HUES48 (cell line): ENCODE data around the gene CPNE4.

Experiments used
- H3K27ac ChIP-seq: one replicate; pipeline ENCODE4 v1.7.0; 2013; ENCODE audit warnings: low read depth, low read length, inconsistent platforms
- H3K27me3 ChIP-seq: 2 replicates; pipeline ENCODE4 v1.6.1; 2013; ENCODE audit warnings: mild to moderate bottlenecking, low read length; ENCODE audit not compliant: control insufficient read depth, insufficient read depth
- H3K36me3 ChIP-seq: 2 replicates; pipeline ENCODE4 v1.6.1; 2013; ENCODE audit warnings: low read length; ENCODE audit not compliant: control insufficient read depth, insufficient read depth
- H3K4me1 ChIP-seq: 2 replicates; pipeline ENCODE4 v1.6.1; 2013; ENCODE audit warnings: mild to moderate bottlenecking, low read length; ENCODE audit not compliant: control insufficient read depth, insufficient read depth
- H3K4me3 ChIP-seq: 2 replicates; pipeline ENCODE4 v1.5.1; 2013; ENCODE audit warnings: mild to moderate bottlenecking, low read depth, low read length
- H3K9ac ChIP-seq: 2 replicates; pipeline ENCODE4 v1.6.1; 2013; ENCODE audit warnings: mild to moderate bottlenecking, low read depth, low read length, moderate library complexity
- H3K9me3 ChIP-seq: 2 replicates; pipeline ENCODE4 v1.6.1; 2013; ENCODE audit warnings: low read length; ENCODE audit not compliant: control insufficient read depth, insufficient read depth

The CPNE4 gene

DNA sequence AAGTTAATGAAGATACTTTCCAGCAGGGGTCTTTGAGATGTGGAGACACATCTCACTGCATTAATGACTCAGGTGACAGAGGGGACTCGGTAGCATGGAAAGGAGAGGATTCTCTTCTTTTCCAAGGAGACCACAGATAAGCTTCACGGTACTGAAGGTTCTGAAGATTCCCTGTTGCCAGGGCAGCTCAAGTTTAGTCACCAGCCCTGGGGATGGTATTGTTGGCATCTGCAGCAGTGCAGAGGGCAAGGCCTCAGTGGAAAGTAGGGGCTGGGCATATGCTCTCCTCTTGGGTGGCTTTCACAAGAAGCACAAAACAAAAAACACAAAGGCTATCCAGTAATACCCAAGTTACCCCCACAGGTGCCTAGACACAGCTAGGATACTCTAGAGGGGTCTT lies 494.0 kb downstream of the CPNE4 start:
- Histone ChIP-seq H3K27me3 (no peaks in the 10 kb centered on the region), H3K4me3 (no peak overlapping the region), H3K9me3 (no peaks in the 10 kb centered on the region), H3K4me1 (peaks cover 4% of the 10 kb centered on the region; the same call in 1 of the 2 replicates), H3K36me3 (no peaks in the 10 kb centered on the region), H3K9ac (no peak overlapping the region), H3K27ac (no peak overlapping the region)

DNA sequence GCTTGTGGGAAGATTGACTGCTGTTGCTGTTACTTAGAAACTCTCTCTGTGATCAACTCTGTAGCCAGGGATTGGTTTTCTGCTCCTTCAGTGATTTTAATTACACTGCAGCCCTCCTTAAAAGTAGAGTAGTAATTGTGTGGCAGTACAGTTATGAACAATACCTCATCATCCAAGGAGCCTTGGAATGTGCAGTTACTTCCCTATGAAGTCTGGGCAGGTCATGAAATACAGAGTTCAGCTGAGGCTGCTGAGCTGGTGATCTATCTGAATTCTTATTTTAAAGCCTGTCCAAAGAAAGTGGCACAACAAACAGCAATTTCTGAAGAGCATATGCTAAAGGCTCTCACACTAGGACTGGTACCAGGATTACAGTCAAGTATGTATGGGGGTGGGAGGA lies 494.7 kb downstream of the CPNE4 start:
- Histone ChIP-seq H3K9ac (no peak overlapping the region), H3K36me3 (no peaks in the 10 kb centered on the region), H3K4me1 (peaks cover 10% of the 10 kb centered on the region), H3K27me3 (no peaks in the 10 kb centered on the region), H3K4me3 (no peak overlapping the region), H3K9me3 (no peaks in the 10 kb centered on the region), H3K27ac (no peak overlapping the region)

DNA sequence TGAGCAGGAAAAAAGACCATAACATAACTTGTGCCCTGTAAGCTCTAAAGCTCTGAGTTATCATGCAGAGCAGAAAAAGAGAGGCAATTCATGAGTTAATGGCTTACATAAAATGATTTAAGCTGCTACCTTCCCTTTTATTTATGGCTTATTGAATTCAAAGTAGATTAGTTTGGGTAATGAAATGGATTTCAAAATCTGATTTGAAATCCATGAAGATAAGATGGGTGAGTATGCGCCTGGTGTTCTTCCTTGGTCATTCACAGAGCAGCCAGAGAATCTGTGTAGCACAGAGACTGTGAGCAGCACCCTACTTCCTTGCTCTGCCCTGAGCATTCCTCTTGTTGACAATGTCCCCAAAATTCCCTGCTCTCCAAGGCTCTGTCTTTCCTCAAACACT lies 495.8 kb downstream of the CPNE4 start:
- Histone ChIP-seq H3K36me3 (no peaks in the 10 kb centered on the region), H3K9ac (no peak overlapping the region), H3K4me3 (no peak overlapping the region), H3K4me1 (peaks cover 14% of the 10 kb centered on the region), H3K27ac (no peak overlapping the region), H3K27me3 (no peaks in the 10 kb centered on the region), H3K9me3 (no peaks in the 10 kb centered on the region)

DNA sequence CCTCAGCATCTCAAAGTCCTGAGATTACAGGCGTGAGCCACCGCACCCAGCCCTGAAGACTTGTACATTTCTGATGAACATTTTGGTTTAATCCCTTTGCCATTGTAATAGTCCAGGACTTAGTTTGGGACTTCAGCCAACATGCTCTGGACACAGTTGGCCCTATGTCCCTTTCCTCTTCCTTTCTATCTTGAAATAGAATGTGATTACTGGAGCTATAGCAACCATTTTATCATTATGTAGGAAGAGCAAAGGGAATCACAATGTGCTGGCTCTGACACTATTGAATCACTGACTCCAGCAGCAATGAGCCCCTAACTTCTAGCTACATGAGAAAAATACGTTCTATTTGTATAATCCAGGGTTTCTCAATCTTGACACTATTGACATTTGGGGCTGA lies 497.3 kb downstream of the CPNE4 start:
- Histone ChIP-seq H3K4me1 (peaks cover 14% of the 10 kb centered on the region), H3K27me3 (no peaks in the 10 kb centered on the region), H3K36me3 (no peaks in the 10 kb centered on the region), H3K9ac (no peak overlapping the region), H3K9me3 (no peaks in the 10 kb centered on the region), H3K27ac (no peak overlapping the region), H3K4me3 (no peak overlapping the region)

DNA sequence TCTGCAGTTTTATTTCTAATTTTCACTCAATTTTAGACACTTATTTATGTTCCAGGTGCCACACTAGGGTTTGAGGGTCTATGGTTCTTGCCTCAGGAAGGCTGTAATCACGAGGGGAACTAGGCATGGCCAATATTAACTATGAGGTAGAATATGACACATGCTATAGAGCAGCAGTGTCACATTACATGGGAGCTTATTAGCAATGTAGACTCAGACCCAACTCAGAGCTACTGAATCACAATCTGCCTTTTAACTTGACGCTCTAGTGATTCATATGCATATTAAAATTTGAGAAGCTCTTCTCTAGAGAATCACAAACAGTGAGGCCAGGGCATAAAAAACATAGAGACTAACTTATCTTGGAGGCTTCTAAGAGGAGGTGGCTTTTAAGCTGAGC lies 499.2 kb downstream of the CPNE4 start:
- no peak overlapping the region for H3K4me3 ChIP-seq
- no peak overlapping the region for H3K9ac ChIP-seq
- H3K4me1 ChIP-seq: peaks cover 14% of the 10 kb centered on the region
- no peaks in the 10 kb centered on the region for H3K27me3 ChIP-seq
- no peaks in the 10 kb centered on the region for H3K36me3 ChIP-seq
- H3K9me3 ChIP-seq: no peaks in the 10 kb centered on the region
- no peak overlapping the region for H3K27ac ChIP-seq

DNA sequence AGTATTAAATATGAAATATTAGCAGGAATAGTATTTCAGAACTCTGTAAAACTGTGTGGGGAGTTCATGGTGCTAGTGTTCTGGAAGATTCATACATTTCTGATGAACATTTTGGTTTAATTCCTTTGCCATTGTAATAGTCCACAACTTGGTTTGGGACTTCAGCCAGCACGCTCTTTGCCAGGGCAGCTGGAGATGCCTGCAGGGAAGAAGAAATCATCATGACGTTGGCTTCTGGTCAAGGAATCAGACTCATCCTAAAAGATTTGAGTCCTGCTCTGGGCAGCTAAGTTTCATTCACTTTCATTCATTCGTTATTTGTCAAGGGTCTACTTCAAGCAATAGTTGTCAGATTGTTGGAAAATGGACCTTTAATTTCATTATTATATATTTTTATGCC lies 499.7 kb downstream of the CPNE4 start:
- no peak overlapping the region for H3K4me3 ChIP-seq
- H3K27ac ChIP-seq: no peak overlapping the region
- no peak overlapping the region for H3K9ac ChIP-seq
- H3K9me3 ChIP-seq: no peaks in the 10 kb centered on the region
- H3K27me3 ChIP-seq: no peaks in the 10 kb centered on the region
- H3K4me1 ChIP-seq: peaks cover 14% of the 10 kb centered on the region
- no peaks in the 10 kb centered on the region for H3K36me3 ChIP-seq

DNA sequence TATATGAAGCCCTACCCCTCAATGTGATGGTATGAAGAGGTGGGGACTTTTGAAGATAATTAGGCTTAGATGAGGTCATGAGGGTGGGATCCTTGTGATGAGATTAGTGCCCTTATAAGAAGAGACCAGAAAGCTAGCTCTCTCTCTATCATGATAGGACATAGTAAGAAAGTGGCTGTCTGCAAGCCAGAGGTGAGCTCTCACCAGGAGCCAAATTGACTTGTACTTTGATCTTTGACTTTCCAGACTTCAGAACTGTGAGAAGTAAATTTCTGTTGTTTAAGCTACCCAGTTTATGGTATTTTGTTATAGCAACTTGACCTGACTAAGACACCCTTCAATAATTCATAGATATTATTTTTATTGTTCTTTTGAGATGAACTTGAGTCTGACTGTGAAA lies 502.2 kb downstream of the CPNE4 start:
- Histone ChIP-seq H3K9ac (no peak overlapping the region), H3K27me3 (no peaks in the 10 kb centered on the region), H3K4me3 (no peak overlapping the region), H3K9me3 (no peaks in the 10 kb centered on the region), H3K27ac (no peak overlapping the region), H3K4me1 (peaks cover 14% of the 10 kb centered on the region), H3K36me3 (no peaks in the 10 kb centered on the region)

DNA sequence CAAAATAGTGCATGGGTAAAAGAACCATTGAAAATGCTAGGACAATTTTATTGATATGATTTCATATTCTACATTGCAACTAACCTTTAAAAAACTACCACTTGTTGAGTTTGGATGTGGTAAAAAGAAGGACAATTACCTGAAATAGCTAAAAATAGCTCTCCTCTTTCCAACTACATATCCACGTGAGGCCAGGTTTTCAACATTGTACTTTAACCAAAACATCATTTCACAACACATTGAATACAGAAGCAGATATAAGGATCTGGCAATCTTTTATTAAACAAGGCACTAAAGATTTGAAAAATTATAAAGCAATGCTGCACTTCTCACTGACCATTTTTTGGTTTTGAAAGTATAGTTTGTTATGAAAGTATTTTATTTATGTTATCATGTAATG lies 504.0 kb downstream of the CPNE4 start:
- no peak overlapping the region for H3K9ac ChIP-seq
- no peaks in the 10 kb centered on the region for H3K9me3 ChIP-seq
- no peaks in the 10 kb centered on the region for H3K36me3 ChIP-seq
- H3K27ac ChIP-seq: no peak overlapping the region
- H3K4me3 ChIP-seq: no peak overlapping the region
- H3K4me1 ChIP-seq: peaks cover 9% of the 10 kb centered on the region
- no peaks in the 10 kb centered on the region for H3K27me3 ChIP-seq

DNA sequence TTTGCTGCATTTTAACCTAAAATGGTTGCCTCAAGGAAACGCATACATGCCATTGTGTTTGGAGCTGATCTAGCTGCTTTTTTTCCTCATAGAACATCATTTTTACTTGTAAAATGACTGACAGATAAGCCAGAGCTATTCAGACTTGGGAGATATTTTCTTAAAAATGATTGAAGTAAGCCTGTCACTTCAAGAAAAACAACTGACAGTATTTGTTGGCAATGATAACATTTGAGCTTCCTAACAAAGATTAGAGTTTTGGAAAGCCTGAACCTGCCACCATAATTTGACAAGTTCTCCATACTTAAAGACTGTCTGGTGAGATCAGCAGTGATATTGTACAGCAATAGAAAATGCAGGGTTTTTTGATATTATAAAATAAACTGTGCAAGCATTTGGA lies 504.4 kb downstream of the CPNE4 start:
- no peak overlapping the region for H3K27ac ChIP-seq
- no peaks in the 10 kb centered on the region for H3K27me3 ChIP-seq
- H3K4me1 ChIP-seq: peaks cover 5% of the 10 kb centered on the region; the same call in 1 of the 2 replicates
- no peaks in the 10 kb centered on the region for H3K9me3 ChIP-seq
- H3K9ac ChIP-seq: no peak overlapping the region
- no peak overlapping the region for H3K4me3 ChIP-seq
- H3K36me3 ChIP-seq: no peaks in the 10 kb centered on the region

DNA sequence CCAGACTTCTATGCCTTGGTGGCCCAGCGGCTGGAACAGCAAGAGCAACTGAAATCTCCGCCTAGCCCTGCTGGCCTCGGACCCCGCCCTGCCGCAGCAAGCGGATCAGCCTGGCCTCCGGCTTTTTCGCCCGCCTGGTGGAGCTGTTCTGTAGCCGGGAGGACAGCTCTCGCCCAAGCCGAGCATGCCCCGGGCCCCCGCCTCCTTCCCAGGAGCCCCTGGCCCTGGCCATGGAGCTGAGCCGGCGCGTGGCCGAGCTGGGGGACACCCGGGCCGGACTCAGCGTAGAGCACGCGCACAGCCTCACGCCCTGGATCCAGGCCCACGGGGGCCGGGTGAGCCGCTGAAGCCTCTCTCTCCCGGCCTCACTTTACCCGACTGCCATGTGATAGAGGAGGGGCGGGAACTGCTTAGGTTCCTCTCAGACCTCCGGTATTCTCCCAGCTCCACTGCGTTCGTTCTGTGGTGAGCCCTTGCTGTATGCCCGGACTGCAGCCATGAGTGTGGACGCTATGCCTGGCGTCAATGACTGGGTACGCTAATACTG lies 507.9 kb downstream of the CPNE4 start:
- H3K4me3 ChIP-seq: no peak overlapping the region
- no peak overlapping the region for H3K9ac ChIP-seq
- H3K27ac ChIP-seq: no peak overlapping the region
- H3K4me1 ChIP-seq: no peaks in the 10 kb centered on the region
- no peaks in the 10 kb centered on the region for H3K36me3 ChIP-seq
- no peaks in the 10 kb centered on the region for H3K9me3 ChIP-seq
- no peaks in the 10 kb centered on the region for H3K27me3 ChIP-seq

DNA sequence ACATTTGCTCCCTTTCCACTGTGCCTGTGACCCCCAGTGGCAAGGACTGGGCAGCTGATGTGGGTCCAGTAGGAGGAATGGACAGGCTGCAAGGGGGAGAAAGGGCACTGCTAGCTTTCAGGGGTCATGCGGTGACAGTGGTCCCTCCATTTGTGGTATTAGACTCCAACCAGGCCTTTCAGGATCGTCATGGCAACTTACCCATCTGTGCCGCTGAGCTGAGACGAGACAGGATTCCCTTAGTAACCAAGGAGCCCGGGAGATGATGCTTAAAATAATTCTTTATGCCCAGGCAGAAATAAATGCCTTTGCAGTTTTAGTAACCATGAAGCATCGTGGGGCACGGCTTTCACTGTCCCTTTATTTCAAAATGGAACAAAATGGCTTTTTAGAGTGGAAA lies 516.1 kb downstream of the CPNE4 start:
- H3K27ac ChIP-seq: no peak overlapping the region
- no peaks in the 10 kb centered on the region for H3K9me3 ChIP-seq
- no peaks in the 10 kb centered on the region for H3K27me3 ChIP-seq

DNA sequence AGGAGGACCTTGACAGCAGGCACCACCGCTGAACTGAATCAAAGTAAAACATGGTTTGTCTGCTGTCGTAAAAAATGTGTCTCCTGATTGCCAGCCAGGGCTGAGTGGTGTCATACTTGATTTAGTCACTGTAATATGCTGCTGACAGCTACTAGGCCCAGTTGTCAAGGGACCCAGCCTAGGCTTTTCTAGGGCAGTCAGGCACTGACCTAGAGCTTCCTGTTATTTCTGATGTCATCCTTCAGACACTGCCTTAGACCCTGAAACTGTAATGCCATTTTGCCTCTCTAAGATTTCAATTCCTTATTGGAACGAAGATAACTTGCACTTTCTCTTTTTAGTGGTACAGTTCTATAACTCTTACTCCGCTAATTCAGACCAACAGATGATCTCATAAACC lies 529.4 kb downstream of the CPNE4 start:
- Histone ChIP-seq H3K4me3 (no peak overlapping the region), H3K9ac (no peak overlapping the region), H3K36me3 (peaks cover 11% of the 10 kb centered on the region), H3K27ac (no peak overlapping the region), H3K4me1 (peaks cover 8% of the 10 kb centered on the region), H3K27me3 (peaks cover 13% of the 10 kb centered on the region; the same call in 1 of the 2 replicates), H3K9me3 (no peaks in the 10 kb centered on the region)

More for the DNA sequence above, 516.1 kb downstream of the CPNE4 start:
- H3K4me1 ChIP-seq: no peaks in the 10 kb centered on the region
- no peak overlapping the region for H3K9ac ChIP-seq
- no peak overlapping the region for H3K4me3 ChIP-seq
- no peaks in the 10 kb centered on the region for H3K36me3 ChIP-seq
